Caco-2 (cell line): ENCODE measurements around the gene MYO6. TPM values are rescaled to one million over a fixed set of nuclear protein-coding genes. Genes with fewer than 3 reads are reported as not detected.

ENCODE experiments used
- BruUV-seq: library from RNA; stranded (reverse); fragments of 400-500 nt; replicated peaks from 2 replicates; lab custom pipeline; 2021; lab: Mats Ljungman, UMichigan
- CTCF ChIA-PET: fragments of 300-600 bp; sonication (Branson Sonifier 250); formaldehyde crosslinking; loops from one replicate; lab custom pipeline; 2022; ENCODE audit warnings: antibody characterized with exemption; lab: Charles Lee
- POLR2A ChIA-PET: fragments of 300-600 bp; sonication (Branson Sonifier 250); formaldehyde crosslinking; loops from one replicate; lab custom pipeline; 2022; ENCODE audit warnings: antibody characterized with exemption; lab: Charles Lee
- DNase-seq, 2 experiments: peaks; one replicate each; pipeline versions ENCODE4 v3.0.0 to v3.0.0-alpha.2; 2020 to 2022
- H3K27me3 ChIP-seq: replicated peaks from 2 replicates; pipeline ENCODE4 v1.6.0; 2011; ENCODE audit warnings: low read length; ENCODE audit not compliant: control insufficient read depth, insufficient read depth
- H3K36me3 ChIP-seq: 2 replicates; pipeline ENCODE4 v1.5.1; 2011; ENCODE audit warnings: low read length; ENCODE audit not compliant: control insufficient read depth, insufficient read depth
- H3K4me1 ChIP-seq: fragments of 250-450 bp; sonication (Bioruptor Pico); 2 replicates; pipeline ENCODE4 v1.5.1; 2020; ENCODE audit warnings: mild to moderate bottlenecking
- H3K4me3 ChIP-seq: 2 replicates; pipeline ENCODE4 v1.5.1; 2011; ENCODE audit warnings: low read depth, mild to moderate bottlenecking, control low read depth, low read length
- H3K9me3 ChIP-seq: fragments of 250-450 bp; sonication (Bioruptor Pico); 2 replicates; pipeline ENCODE4 v1.5.1; 2020; ENCODE audit warnings: mild to moderate bottlenecking, moderate library complexity
- H3K27ac Mint-ChIP-seq: one replicate; pipeline ENCODE4 v1.8.0; 2022; ENCODE audit warnings: mixed read lengths; ENCODE audit not compliant: unreplicated experiment
- H3K27me3 Mint-ChIP-seq: one replicate; pipeline ENCODE4 v1.8.0; 2022; ENCODE audit warnings: mixed read lengths; ENCODE audit not compliant: insufficient read depth, unreplicated experiment
- H3K36me3 Mint-ChIP-seq: one replicate; pipeline ENCODE4 v1.8.0; 2022; ENCODE audit warnings: mild to moderate bottlenecking, mixed read lengths; ENCODE audit not compliant: insufficient read depth, unreplicated experiment
- H3K4me1 Mint-ChIP-seq: one replicate; pipeline ENCODE4 v1.8.0; 2022; ENCODE audit warnings: low read depth, mixed read lengths; ENCODE audit not compliant: unreplicated experiment
- H3K4me3 Mint-ChIP-seq: one replicate; pipeline ENCODE4 v1.8.0; 2022; ENCODE audit warnings: mild to moderate bottlenecking, moderate library complexity, mixed read lengths; ENCODE audit not compliant: unreplicated experiment
- H3K9me3 Mint-ChIP-seq: one replicate; pipeline ENCODE4 v1.8.0; 2022; ENCODE audit warnings: mixed read lengths; ENCODE audit not compliant: unreplicated experiment
- intact Hi-C: fragments of 100-400 bp; cut with micrococcal nuclease; formaldehyde crosslinking; loops from one replicate; pipeline ENCODE4 v1.10.0; 2022; ENCODE audit not compliant: unreplicated experiment
- total RNA-seq: library from RNA; stranded (reverse); gene quantifications from 2 replicates; pipeline ENCODE4 v1.2.3, GENCODE V29; 2022
- TF ChIP-seq, protein P1 (sequence below), 2 experiments: fragments of 200-600 bp in 1 of 2; IDR thresholded peaks; 1 replicate in 1 of 2; 2 replicates in 1 of 2; pipeline versions ENCODE4 v1.5.1 to v1.8.0; 2011 to 2022; ENCODE audit warnings: antibody characterized with exemption in 1 of 2, control low read depth in 1 of 2, inconsistent platforms in 1 of 2, low read depth in 1 of 2, low read length in 1 of 2, mild to moderate bottlenecking in 1 of 2, moderate library complexity in 1 of 2; ENCODE audit not compliant: insufficient read depth in 1 of 2, severe bottlenecking in 1 of 2, unreplicated experiment in 1 of 2

MYO6 gene
- total RNA-seq, 1 experiment from 2014 or later = 43.0 TPM

DNA sequence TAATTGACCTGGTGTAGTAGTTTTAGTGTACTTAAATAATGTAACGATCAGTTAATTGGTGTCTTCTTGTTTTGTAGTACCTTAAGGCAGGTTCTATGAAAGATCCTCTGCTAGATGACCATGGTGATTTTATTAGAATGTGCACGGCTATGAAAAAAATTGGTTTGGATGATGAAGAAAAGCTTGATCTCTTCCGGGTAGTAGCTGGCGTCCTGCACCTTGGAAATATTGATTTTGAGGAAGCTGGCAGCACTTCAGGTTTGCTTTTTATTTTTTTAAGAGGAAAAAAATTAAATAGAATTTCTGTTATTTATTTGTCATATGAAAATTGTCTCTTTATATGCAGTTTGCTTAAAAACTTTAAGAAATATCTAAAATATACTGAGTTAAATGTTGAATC is 99.2 kb downstream of the MYO6 start:
- Mint-ChIP-seq H3K27me3 (no peaks in the 10 kb centered on the region), H3K9me3 (no peaks in the 10 kb centered on the region), H3K36me3 (peaks cover 4% of the 10 kb centered on the region), H3K4me3 (no peak overlapping the region), H3K4me1 (peaks cover 16% of the 10 kb centered on the region), H3K27ac (no peak overlapping the region)
- Histone ChIP-seq H3K27me3 (no peaks in the 10 kb centered on the region), H3K9me3 (no peaks in the 10 kb centered on the region), H3K36me3 (no peaks in the 10 kb centered on the region), H3K4me1 (peaks cover 23% of the 10 kb centered on the region), H3K4me3 (no peak overlapping the region)
- TF ChIP-seq, protein P1, sequence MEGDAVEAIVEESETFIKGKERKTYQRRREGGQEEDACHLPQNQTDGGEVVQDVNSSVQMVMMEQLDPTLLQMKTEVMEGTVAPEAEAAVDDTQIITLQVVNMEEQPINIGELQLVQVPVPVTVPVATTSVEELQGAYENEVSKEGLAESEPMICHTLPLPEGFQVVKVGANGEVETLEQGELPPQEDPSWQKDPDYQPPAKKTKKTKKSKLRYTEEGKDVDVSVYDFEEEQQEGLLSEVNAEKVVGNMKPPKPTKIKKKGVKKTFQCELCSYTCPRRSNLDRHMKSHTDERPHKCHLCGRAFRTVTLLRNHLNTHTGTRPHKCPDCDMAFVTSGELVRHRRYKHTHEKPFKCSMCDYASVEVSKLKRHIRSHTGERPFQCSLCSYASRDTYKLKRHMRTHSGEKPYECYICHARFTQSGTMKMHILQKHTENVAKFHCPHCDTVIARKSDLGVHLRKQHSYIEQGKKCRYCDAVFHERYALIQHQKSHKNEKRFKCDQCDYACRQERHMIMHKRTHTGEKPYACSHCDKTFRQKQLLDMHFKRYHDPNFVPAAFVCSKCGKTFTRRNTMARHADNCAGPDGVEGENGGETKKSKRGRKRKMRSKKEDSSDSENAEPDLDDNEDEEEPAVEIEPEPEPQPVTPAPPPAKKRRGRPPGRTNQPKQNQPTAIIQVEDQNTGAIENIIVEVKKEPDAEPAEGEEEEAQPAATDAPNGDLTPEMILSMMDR (IDR thresholded peaks at IDR 0.05; ENCODE audit: insufficient read depth in 1 of 2, low read depth in 1 of 2, low read length in 1 of 2, severe bottlenecking in 1 of 2, unreplicated experiment in 1 of 2) = no peak
- DNase-seq = no peak
- BruUV-seq = no TSS peak
- ChIA-PET POLR2A (no interaction called here), CTCF (no interaction called here)
- intact Hi-C loops = no loop called here

DNA sequence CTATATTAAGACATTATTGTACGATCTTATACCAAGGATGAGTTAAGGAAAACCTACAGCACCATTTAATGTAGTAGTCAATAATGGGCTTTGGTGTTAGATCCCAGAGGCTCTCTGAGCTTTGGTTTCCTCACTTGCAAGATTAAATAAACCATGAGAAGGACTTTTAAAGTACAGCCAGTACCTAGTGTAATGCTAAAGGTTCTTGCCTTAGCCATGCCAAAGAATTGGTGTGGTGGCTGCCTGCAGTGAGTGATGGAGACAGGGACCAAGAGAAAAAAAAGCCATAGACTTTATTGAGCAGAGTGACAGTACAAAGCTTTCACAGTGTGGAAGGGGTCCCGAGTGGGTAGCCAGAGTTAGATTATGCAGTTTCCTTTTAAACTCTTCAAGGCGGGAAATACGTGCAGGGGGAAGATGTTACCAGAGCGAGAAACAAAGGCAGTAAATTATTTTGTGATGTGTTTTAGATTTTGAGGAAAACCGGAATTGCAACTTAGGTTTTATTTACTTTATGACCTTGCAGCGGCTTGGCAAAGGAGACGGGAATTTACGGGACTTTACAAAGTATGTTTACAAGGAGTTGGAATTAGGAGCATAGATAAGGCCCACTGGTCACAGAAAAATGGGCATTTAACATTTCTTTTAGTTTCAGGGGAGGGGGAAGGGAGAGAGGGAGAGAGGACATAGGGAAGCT is 100.4 kb downstream of the MYO6 start:
- ChIA-PET POLR2A (no interaction called here), CTCF (interaction anchor here (0.6 kb wide), 1 partner anchor 79 kb away, joined by 3 read pairs; no protein-coding TSS in a partner anchor)
- H3K27me3 Mint-ChIP-seq = no peaks in the 10 kb centered on the region
- intact Hi-C loops = loop anchor here (1.0 kb wide), 1 partner anchor 100 kb away; the partner anchor contains the start of gene MYO6
- peaks cover 4% of the 10 kb centered on the region for H3K36me3 Mint-ChIP-seq
- H3K4me1 Mint-ChIP-seq = peaks cover 16% of the 10 kb centered on the region
- no peaks in the 10 kb centered on the region for H3K27me3 ChIP-seq
- peak; percentile 40 to 50 for DNase-seq
- no peaks in the 10 kb centered on the region for H3K36me3 ChIP-seq
- peak overlapping the region; percentile 61 for H3K27ac Mint-ChIP-seq
- H3K4me3 Mint-ChIP-seq = peak overlapping the region; percentile 63
- TF ChIP-seq, protein P1 (IDR thresholded peaks at IDR 0.05; ENCODE audit: insufficient read depth in 1 of 2, low read depth in 1 of 2, low read length in 1 of 2, severe bottlenecking in 1 of 2, unreplicated experiment in 1 of 2) = no peak
- H3K9me3 ChIP-seq = no peaks in the 10 kb centered on the region
- peaks cover 23% of the 10 kb centered on the region for H3K4me1 ChIP-seq
- no peak overlapping the region for H3K4me3 ChIP-seq
- no peaks in the 10 kb centered on the region for H3K9me3 Mint-ChIP-seq
- no TSS peak for BruUV-seq

DNA sequence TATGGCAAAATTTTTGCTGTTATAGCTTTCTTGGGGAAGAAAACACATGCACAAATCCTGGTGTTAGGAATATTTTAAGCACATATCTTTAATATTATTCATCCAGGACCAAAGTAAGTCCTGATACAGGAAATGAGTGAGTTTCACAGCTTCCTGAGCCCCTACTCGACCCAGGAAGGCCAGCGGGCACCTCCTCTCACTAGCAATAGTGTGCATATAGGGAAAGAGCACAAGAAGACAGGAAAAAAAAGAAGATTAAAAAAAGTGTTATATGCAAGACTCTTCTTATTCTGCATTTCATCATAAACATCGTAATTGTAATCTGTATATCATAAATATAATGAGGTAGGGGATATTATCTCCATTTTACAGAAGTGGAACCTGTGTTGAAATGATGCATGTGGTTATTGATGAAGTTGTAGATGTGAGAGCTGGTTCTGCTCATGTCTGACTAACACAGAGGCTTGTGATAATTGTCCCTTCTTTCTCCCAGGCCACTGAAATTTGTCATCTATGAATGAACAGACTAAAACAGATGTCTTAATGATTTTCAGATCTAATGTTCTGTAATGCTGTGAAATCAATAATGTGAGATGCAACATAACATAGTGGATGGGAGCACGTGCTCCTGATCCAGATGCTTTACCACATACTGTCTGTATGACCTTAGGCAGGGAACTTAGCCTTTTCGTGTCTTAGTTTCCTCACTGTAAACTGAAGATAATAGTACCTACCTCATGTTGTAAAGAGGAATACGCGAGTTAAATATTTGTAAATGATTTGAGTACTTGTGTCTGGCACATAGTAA is 101.2 kb downstream of the MYO6 start:
- peaks cover 16% of the 10 kb centered on the region for H3K4me1 Mint-ChIP-seq
- POLR2A ChIA-PET = no interaction called here
- BruUV-seq = no TSS peak
- peak overlapping the region; percentile 63 for H3K4me3 Mint-ChIP-seq
- peaks cover 7% of the 10 kb centered on the region for H3K36me3 Mint-ChIP-seq
- no peak for DNase-seq
- no peak overlapping the region for H3K4me3 ChIP-seq
- H3K27me3 Mint-ChIP-seq = no peaks in the 10 kb centered on the region
- H3K9me3 ChIP-seq = no peaks in the 10 kb centered on the region
- intact Hi-C loops = no loop called here
- H3K27me3 ChIP-seq = no peaks in the 10 kb centered on the region
- TF ChIP-seq, protein P1 (IDR thresholded peaks at IDR 0.05; ENCODE audit: insufficient read depth in 1 of 2, low read depth in 1 of 2, low read length in 1 of 2, severe bottlenecking in 1 of 2, unreplicated experiment in 1 of 2) = no peak
- H3K36me3 ChIP-seq = no peaks in the 10 kb centered on the region
- no peaks in the 10 kb centered on the region for H3K9me3 Mint-ChIP-seq
- CTCF ChIA-PET = interaction anchor here (0.6 kb wide), 1 partner anchor 80 kb away, joined by 3 read pairs; no protein-coding TSS in a partner anchor
- H3K4me1 ChIP-seq = peaks cover 23% of the 10 kb centered on the region
- H3K27ac Mint-ChIP-seq = peak overlapping the region; percentile 61
